Neural progenitor cell (in vitro differentiated cells): ENCODE data around the gene GARIN5A. TPM values are rescaled to one million over a fixed set of nuclear protein-coding genes. Genes with fewer than 3 reads are reported as not detected.
"Not testable (repeated sequence)": the region's sequence is repeated elsewhere in the genome, so short reads cannot be mapped to it uniquely, and the experiment has no call there.

Experiments used
- DNase-seq: peaks from one replicate; pipeline ENCODE4 v3.0.0-alpha.2; 2016; ENCODE audit warnings: low spot score
- H2AFZ ChIP-seq: fragments of 200-600 bp; sonication (generic); replicated peaks from 2 replicates; pipeline ENCODE4 v1.6.1; 2016; ENCODE audit warnings: antibody characterized with exemption
- H3F3A ChIP-seq: fragments of 200-600 bp; sonication (generic); 2 replicates; pipeline ENCODE4 v1.6.1; 2016; ENCODE audit warnings: antibody characterized with exemption, low read depth
- H3K27ac ChIP-seq: fragments of 200-600 bp; sonication (generic); 2 replicates; pipeline ENCODE4 v1.5.1; 2016; ENCODE audit warnings: mild to moderate bottlenecking
- H3K27me3 ChIP-seq: fragments of 200-600 bp; sonication (generic); 2 replicates; pipeline ENCODE4 v1.6.1; 2016; ENCODE audit warnings: mild to moderate bottlenecking, moderate library complexity
- H3K36me3 ChIP-seq: fragments of 200-600 bp; sonication (generic); 2 replicates; pipeline ENCODE4 v1.5.1; 2016
- H3K4me1 ChIP-seq: fragments of 200-600 bp; sonication (generic); 2 replicates; pipeline ENCODE4 v1.6.1; 2016; ENCODE audit warnings: mixed run types
- H3K4me2 ChIP-seq: fragments of 200-600 bp; sonication (generic); 2 replicates; pipeline ENCODE4 v1.6.1; 2016
- H3K4me3 ChIP-seq: fragments of 200-600 bp; sonication (generic); 2 replicates; pipeline ENCODE4 v1.5.1; 2016
- H3K79me2 ChIP-seq: fragments of 200-600 bp; sonication (generic); 2 replicates; pipeline ENCODE4 v1.6.1; 2016; ENCODE audit warnings: low read depth
- H3K9ac ChIP-seq: fragments of 200-600 bp; sonication (generic); 2 replicates; pipeline ENCODE4 v1.6.1; 2016
- H3K9me3 ChIP-seq: fragments of 200-600 bp; sonication (generic); 2 replicates; pipeline ENCODE4 v1.5.1; 2016; ENCODE audit warnings: low read depth
- H4K20me1 ChIP-seq: fragments of 200-600 bp; sonication (generic); 2 replicates; pipeline ENCODE4 v1.6.1; 2016; ENCODE audit warnings: low read depth
- H3K27ac Mint-ChIP-seq: 3 replicates; pipeline ENCODE4 v1.8.0; 2021; ENCODE audit warnings: mixed read lengths
- H3K27me3 Mint-ChIP-seq: 2 replicates; pipeline ENCODE4 v1.8.0; 2022; ENCODE audit warnings: low read depth, mild to moderate bottlenecking, inconsistent platforms, moderate library complexity, mixed read lengths; ENCODE audit not compliant: insufficient read depth
- H3K36me3 Mint-ChIP-seq: 3 replicates; pipeline ENCODE4 v1.8.0; 2021; ENCODE audit warnings: mixed read lengths
- H3K4me1 Mint-ChIP-seq: 3 replicates; pipeline ENCODE4 v1.8.0; 2021; ENCODE audit warnings: mixed read lengths
- H3K4me3 Mint-ChIP-seq: 3 replicates; pipeline ENCODE4 v1.8.0; 2021; ENCODE audit warnings: mild to moderate bottlenecking, moderate library complexity, mixed read lengths
- H3K9me3 Mint-ChIP-seq: 3 replicates; pipeline ENCODE4 v1.8.0; 2020; ENCODE audit warnings: mixed read lengths
- CTCF ChIP-seq: fragments of 200-600 bp; sonication (generic); IDR thresholded peaks from 2 replicates; pipeline ENCODE4 v1.5.1; 2017; ENCODE audit warnings: antibody characterized with exemption, mild to moderate bottlenecking
- EZH2 ChIP-seq: fragments of 200-600 bp; sonication (generic); IDR thresholded peaks from 2 replicates; pipeline ENCODE4 v1.6.1; 2017; ENCODE audit warnings: antibody characterized with exemption, mild to moderate bottlenecking, moderate library complexity
- EZH2phosphoT487 ChIP-seq: fragments of 200-600 bp; sonication (generic); IDR thresholded peaks from 2 replicates; pipeline ENCODE4 v1.6.1; 2017; ENCODE audit warnings: antibody characterized with exemption
- total RNA-seq: library from RNA; depleted of rRNA; stranded (reverse); fragments of >200 nt; gene quantifications from 2 replicates; pipeline ENCODE4 v1.2.3, GENCODE V29; 2015; ENCODE audit warnings: low replicate concordance

GARIN5A gene
- total RNA-seq, 1 donor from 2014 or later, result 5.6 TPM

GRCh38 chr19:50444059-50444458 is 32.6 kb downstream of the GARIN5A start:
- no peak for DNase-seq
- no peak for TF ChIP-seq EZH2
- no peak for TF ChIP-seq EZH2phosphoT487
- TF ChIP-seq CTCF, result no peak
- H3K4me1 ChIP-seq, result no peaks in the 10 kb centered on the region
- Mint-ChIP-seq H3K27me3 (peaks cover 22% of the 10 kb centered on the region), H3K4me3 (peak overlapping the region; percentile 10), H3K9me3 (peaks cover 6% of the 10 kb centered on the region), H3K27ac (no peak overlapping the region), H3K36me3 (no peaks in the 10 kb centered on the region), H3K4me1 (peaks cover 2% of the 10 kb centered on the region)
- H3K27me3 ChIP-seq, result no peaks in the 10 kb centered on the region
- H4K20me1 ChIP-seq, result no peaks in the 10 kb centered on the region
- H3F3A ChIP-seq, result no peaks in the 10 kb centered on the region
- no peak overlapping the region for H3K9ac ChIP-seq
- no peaks in the 10 kb centered on the region for H3K36me3 ChIP-seq
- H3K9me3 ChIP-seq, result no peaks in the 10 kb centered on the region
- no peak overlapping the region for H3K4me3 ChIP-seq
- H2AFZ ChIP-seq, result no peak overlapping the region
- no peaks in the 10 kb centered on the region for H3K79me2 ChIP-seq
- no peak overlapping the region for H3K27ac ChIP-seq
- no peak overlapping the region for H3K4me2 ChIP-seq

- H3F3A ChIP-seq, H3K36me3 Mint-ChIP-seq, H4K20me1 ChIP-seq, H3K4me3 ChIP-seq, H3K4me3 Mint-ChIP-seq, H3K4me1 ChIP-seq, DNase-seq, H3K9me3 Mint-ChIP-seq, H3K9ac ChIP-seq, H3K79me2 ChIP-seq, H3K27ac Mint-ChIP-seq, H3K36me3 ChIP-seq, H3K27ac ChIP-seq, H3K4me1 Mint-ChIP-seq, H2AFZ ChIP-seq, H3K9me3 ChIP-seq, H3K27me3 ChIP-seq, H3K4me2 ChIP-seq: not testable (repeated sequence)
- peaks cover 20% of the 10 kb centered on the region for H3K27me3 Mint-ChIP-seq
Measured at GRCh38 chr19:50439130-50439529, 37.5 kb downstream of the GARIN5A start.

- Histone ChIP-seq H3K27me3 (no peaks in the 10 kb centered on the region), H3K27ac (no peak overlapping the region), H3K79me2 (no peaks in the 10 kb centered on the region), H3K4me1 (peaks cover 7% of the 10 kb centered on the region), H3K9me3 (no peaks in the 10 kb centered on the region), H3K9ac (no peak overlapping the region), H3K4me3 (no peak overlapping the region), H2AFZ (no peak overlapping the region), H4K20me1 (no peaks in the 10 kb centered on the region), H3K4me2 (no peak overlapping the region), H3F3A (no peaks in the 10 kb centered on the region), H3K36me3 (no peaks in the 10 kb centered on the region)
- H3K36me3 Mint-ChIP-seq, result no peaks in the 10 kb centered on the region
- H3K9me3 Mint-ChIP-seq, result no peaks in the 10 kb centered on the region
- H3K4me1 Mint-ChIP-seq, result peaks cover 9% of the 10 kb centered on the region
- no peak overlapping the region for H3K4me3 Mint-ChIP-seq
- DNase-seq, result no peak
- TF ChIP-seq CTCF (no peak), EZH2phosphoT487 (no peak), EZH2 (no peak)
- no peak overlapping the region for H3K27ac Mint-ChIP-seq
- peaks cover 26% of the 10 kb centered on the region for H3K27me3 Mint-ChIP-seq
Measured at GRCh38 chr19:50437862-50438449, 38.7 kb downstream of the GARIN5A start.

GRCh38 chr19:50435627-50436026 is 41.0 kb downstream of the GARIN5A start:
- Histone ChIP-seq H3K27me3 (peaks cover 8% of the 10 kb centered on the region), H3K9me3 (no peaks in the 10 kb centered on the region), H2AFZ (no peak overlapping the region), H3K36me3 (no peaks in the 10 kb centered on the region), H3K79me2 (no peaks in the 10 kb centered on the region), H3K4me3 (no peak overlapping the region), H4K20me1 (no peaks in the 10 kb centered on the region), H3K4me2 (no peak overlapping the region), H3K9ac (no peak overlapping the region), H3K27ac (no peak overlapping the region), H3K4me1 (peaks cover 14% of the 10 kb centered on the region), H3F3A (no peaks in the 10 kb centered on the region)
- Mint-ChIP-seq H3K4me1 (peaks cover 21% of the 10 kb centered on the region), H3K27ac (no peak overlapping the region), H3K36me3 (no peaks in the 10 kb centered on the region), H3K9me3 (no peaks in the 10 kb centered on the region), H3K27me3 (peaks cover 19% of the 10 kb centered on the region), H3K4me3 (no peak overlapping the region)
- DNase-seq, result no peak
- TF ChIP-seq EZH2phosphoT487, result no peak
- TF ChIP-seq CTCF, result no peak
- TF ChIP-seq EZH2, result no peak
